GM12873 (cell line): ENCODE data around the gene PDE8B.

Experiments used
- TF ChIP-seq, protein P1 (sequence below): IDR thresholded peaks from 2 replicates; pipeline ENCODE4 v1.5.1; 2012; ENCODE audit warnings: low read depth, mild to moderate bottlenecking, moderate library complexity, low read length, control low read depth; ENCODE audit not compliant: insufficient read depth; ENCODE audit errors: missing control alignments

The PDE8B gene, protein sequence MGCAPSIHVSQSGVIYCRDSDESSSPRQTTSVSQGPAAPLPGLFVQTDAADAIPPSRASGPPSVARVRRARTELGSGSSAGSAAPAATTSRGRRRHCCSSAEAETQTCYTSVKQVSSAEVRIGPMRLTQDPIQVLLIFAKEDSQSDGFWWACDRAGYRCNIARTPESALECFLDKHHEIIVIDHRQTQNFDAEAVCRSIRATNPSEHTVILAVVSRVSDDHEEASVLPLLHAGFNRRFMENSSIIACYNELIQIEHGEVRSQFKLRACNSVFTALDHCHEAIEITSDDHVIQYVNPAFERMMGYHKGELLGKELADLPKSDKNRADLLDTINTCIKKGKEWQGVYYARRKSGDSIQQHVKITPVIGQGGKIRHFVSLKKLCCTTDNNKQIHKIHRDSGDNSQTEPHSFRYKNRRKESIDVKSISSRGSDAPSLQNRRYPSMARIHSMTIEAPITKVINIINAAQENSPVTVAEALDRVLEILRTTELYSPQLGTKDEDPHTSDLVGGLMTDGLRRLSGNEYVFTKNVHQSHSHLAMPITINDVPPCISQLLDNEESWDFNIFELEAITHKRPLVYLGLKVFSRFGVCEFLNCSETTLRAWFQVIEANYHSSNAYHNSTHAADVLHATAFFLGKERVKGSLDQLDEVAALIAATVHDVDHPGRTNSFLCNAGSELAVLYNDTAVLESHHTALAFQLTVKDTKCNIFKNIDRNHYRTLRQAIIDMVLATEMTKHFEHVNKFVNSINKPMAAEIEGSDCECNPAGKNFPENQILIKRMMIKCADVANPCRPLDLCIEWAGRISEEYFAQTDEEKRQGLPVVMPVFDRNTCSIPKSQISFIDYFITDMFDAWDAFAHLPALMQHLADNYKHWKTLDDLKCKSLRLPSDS

GRCh38 chr5:77210091-77210963 lies at the start of gene PDE8B:
PDE8B (plus strand) TSS chr5:77210680; CDS start chr5:77210926, 246 bp downstream.
- TF ChIP-seq, protein P1, sequence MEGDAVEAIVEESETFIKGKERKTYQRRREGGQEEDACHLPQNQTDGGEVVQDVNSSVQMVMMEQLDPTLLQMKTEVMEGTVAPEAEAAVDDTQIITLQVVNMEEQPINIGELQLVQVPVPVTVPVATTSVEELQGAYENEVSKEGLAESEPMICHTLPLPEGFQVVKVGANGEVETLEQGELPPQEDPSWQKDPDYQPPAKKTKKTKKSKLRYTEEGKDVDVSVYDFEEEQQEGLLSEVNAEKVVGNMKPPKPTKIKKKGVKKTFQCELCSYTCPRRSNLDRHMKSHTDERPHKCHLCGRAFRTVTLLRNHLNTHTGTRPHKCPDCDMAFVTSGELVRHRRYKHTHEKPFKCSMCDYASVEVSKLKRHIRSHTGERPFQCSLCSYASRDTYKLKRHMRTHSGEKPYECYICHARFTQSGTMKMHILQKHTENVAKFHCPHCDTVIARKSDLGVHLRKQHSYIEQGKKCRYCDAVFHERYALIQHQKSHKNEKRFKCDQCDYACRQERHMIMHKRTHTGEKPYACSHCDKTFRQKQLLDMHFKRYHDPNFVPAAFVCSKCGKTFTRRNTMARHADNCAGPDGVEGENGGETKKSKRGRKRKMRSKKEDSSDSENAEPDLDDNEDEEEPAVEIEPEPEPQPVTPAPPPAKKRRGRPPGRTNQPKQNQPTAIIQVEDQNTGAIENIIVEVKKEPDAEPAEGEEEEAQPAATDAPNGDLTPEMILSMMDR, result no peak

DNA sequence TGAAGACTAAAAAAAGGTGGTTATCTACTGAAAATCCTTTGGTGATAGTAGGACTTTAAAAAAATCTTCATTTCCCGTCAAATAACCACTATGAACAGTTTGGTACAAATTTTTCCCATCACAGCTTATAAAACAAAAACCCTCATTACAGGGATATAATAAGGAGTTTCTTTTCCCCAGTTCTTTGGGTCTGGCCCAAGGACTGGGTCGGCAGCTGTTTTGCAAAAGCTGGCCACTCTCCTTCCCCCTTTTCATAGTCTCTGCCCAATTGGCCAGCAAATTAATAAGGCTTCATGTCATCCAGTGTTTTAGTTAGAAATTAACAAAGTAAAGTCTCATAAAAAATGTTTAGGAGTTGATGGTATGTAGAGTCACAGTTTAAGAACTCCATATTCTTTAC lies 47.0 kb upstream of the PDE8B start:
- TF ChIP-seq, protein P1, result no peak

- TF ChIP-seq, protein P1, result no peak
These were observed 43.4 kb upstream of the PDE8B start for GRCh38 chr5:77167063-77167462.

GRCh38 chr5:77167695-77168121 lies 42.8 kb upstream of the PDE8B start:
- TF ChIP-seq, protein P1, result no peak

DNA sequence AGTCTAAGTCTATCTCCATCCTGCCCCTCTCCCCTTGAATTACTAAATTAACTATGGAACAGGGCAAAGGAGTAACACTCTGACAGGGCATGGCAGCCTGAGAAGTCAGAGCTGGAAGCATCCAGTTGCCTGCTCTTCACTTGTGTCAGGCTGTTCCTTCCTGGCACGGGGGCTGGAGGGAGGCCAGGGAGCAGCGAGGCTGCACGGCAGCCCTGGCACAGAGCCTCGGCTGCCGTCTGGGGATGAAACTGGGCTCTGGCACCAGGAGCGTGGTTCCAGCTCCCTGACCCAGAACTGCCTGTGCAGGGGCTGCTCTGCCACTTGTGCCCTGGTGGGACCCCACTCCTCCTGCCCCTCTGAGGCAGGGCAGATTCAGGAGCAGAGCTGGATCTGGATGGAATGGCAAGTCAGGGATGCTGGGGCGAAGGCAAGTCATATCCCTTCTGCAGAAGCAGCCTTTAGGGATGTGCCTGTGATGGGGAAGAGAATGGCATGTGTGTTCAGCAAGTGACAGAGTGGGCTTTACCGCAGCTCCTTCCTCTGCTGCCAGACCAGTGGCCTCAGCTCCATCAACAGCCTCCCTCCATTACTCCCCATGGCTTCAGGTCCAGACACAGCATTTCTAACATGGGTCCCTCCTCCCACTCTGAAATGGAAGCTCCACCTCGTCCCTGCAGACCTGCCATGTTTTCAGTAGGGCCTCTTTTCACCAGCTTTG lies 42.2 kb upstream of the PDE8B start:
- TF ChIP-seq, protein P1, result no peak

- TF ChIP-seq, protein P1, result no peak
These were observed 41.6 kb upstream of the PDE8B start for GRCh38 chr5:77168879-77169244.
